NCI-H2081 (cell line): Measurements from ENCODE around the gene DDIT4.
"Not testable (repeated sequence)": the region's sequence is repeated elsewhere in the genome, so short reads cannot be mapped to it uniquely, and the experiment has no call there.

Experiments used
- DNase-seq, 2 experiments: peaks; one replicate each; lab custom pipeline; 2025; lab: John Stamatoyannopoulos, UW

Gene DDIT4

DNA sequence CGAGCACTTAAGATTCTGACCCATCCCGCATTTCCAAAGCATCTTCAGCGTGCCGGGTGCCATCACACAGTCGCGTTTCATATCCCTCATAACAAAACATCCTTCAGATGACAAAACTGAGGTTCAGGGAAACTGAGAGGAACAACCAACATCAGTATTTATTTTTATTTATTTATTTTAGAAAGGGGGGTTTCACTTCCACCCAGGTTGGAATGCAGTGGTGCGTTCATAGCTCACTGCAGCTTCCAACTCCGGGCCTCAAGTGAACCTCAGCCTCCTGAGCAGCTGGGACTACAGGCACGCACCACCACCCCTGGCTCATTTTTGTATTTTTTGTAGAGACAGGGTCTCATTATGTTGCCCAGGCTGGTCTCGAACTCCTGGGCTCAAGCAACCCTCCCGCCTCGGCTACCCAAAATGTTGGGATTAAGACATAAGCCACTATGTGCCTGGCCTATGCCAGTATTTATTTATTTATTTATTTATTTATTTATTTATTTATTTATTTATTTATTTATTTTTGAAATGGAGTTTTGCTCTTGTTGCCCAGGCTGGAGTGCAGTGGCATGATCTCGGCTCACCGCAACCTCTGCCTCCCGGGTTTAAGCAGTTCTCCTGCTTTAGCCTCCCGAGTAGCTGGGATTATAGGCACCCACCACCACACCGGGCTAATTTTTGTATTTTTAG, 24.4 kb upstream of the DDIT4 start:
- DNase-seq: not testable (repeated sequence)

GRCh38 chr10:72250666-72251065, 23.1 kb upstream of the DDIT4 start:
- DNase-seq: no peak

- no peak for DNase-seq
Observed at GRCh38 chr10:72251635-72252034, 22.1 kb upstream of the DDIT4 start.

DNA sequence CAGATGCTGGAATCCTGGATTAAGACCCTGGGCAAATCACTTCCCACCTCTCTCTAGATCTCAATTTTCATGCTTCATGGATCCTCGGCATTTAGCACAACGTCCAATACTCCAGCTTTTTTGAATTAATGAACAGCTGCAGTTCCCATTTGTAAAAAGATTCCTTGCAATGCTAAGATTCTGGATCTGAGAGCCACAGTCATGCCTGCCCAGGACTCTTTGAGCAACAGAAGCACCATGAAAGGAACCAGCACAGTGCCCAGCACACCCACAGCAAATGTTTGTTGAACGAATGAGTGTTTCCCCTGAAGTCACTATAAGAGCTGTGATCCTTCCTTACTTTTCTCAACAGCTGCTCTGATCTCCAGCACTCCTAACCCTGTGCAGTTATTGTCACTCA, 20.8 kb upstream of the DDIT4 start:
- DNase-seq: no peak

DNA sequence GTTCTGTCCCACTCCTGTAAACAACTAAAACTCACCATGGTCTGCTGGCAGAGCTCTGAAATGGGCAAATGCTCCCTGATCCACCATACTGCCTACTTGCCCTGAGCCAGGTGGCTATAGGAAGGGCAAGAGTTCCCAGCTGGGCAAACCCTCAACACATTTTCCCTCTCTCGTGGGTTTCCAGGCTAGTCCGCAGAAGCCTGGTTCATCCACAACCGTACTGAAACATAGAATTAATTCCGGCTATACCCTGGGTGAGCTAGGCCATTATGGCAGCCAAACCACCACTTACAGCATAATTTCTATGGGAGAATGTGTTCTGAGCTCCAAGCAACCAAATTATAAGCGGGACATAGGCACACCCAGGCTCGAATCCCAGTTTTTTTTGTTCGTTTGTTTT, 20.1 kb upstream of the DDIT4 start:
- DNase-seq: no peak

GRCh38 chr10:72254813-72255568, 18.7 kb upstream of the DDIT4 start:
- peak in 1 of 2 experiments; percentile 41 for DNase-seq

DNA sequence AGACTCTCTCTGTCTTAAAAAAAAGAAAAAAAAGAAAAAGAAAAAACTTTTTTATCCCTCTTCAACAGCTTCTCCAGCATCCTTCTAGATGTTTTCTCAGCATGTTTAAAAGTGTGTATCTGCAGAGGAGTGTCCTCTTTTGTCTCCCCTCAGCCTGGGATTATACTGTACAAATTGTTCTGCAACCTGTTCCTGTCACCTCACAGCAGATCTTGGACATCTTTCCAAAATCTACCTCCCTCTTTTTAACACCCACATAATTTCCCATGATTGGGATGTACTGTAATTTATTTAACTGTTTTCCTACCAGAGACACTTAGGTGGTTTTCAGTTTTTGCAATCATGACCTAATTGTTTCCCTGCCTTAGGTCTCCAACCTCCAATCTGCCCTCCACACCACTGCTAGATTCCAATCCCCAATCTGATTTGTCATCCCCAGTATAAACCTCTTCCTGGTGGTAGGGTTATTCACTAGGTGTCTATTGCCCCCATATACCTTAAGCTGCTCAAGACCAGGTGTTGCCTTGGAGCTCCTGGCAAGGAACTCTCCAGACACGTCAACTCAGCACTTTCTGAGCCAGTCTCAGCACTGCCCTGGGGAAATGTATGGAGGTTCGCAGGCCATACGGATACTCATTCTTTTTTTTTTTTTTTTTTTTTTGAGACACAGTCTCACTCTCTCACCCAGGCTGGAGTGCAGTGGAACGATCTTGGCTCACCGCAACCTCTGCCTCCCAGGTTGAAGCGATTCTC, 17.6 kb upstream of the DDIT4 start:
- no peak for DNase-seq

GRCh38 chr10:72257051-72257892, 16.5 kb upstream of the DDIT4 start:
- DNase-seq: no peak

GRCh38 chr10:72258617-72259016, 15.1 kb upstream of the DDIT4 start:
- no peak for DNase-seq

DNA sequence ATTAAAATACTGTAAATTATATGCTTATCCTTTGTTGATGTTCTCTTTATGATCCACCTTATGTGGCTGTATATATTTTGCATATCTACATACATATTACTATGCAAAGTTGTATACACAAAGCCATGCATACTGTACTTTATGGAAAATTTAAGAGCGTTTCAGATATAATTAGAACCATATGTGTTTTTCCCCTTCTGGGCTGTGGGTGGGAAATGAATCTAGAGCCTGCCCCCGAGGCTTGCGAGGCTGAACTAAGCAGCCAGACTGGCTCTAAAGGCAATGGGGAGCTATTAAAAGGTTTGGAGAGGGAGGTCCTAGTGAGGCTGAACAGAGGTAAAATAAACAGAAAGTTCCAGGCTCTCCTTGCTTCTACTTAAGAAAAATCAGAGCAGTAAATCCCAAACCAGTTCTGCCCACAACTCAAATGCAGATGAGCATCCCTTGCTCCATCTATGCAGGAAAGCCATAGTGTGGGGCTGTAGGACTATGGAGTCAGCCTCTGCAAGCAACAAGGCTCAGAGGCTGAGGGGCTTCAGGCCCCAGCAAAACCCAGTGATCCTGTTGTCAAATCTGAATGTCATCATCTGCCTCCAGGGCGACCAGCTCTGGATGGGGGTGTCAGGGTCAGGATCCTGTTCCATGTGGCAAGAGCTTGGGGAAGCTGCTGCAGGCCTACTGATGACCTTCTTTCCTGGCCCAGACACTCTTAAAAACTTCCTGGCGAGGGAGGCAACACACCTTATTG, 14.1 kb upstream of the DDIT4 start:
- peak in 1 of 2 experiments; percentile 1 for DNase-seq

DNA sequence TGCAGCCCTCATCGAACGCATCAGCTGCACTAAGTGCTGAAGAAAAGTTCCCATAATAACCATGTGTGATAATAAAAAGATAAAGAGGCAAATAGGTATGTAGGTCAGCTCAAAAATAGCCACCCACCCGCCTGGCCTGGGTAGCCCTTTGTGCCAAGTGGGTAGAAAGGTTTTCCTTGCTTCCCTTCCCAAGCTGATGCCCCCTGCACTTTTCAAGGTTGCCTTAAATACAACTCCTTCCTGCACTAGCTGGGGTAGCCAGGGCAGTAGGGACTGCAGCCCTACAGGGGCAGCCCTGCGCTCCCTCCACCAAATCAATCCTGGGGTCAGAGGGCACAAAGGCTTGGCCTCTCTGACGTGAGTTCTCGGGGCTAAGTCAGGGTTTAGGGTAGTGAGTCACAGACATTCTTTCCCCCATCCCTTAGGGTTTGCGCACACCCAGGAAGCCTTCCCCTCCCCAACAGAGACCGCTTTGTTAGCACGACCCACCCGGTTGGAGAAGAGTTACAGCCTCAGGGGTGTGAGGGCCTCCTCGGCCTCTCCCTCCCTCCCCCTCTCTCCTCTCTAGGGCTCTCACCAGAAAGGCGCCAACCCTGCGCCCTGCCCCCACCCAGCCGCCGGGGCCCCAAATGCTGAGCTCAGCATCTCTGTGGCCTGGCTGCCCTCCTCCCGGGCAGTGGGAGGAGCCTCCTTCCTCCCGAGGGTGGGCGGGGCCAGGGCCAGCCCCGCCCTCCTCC, 13.3 kb upstream of the DDIT4 start:
- no peak for DNase-seq

DNA sequence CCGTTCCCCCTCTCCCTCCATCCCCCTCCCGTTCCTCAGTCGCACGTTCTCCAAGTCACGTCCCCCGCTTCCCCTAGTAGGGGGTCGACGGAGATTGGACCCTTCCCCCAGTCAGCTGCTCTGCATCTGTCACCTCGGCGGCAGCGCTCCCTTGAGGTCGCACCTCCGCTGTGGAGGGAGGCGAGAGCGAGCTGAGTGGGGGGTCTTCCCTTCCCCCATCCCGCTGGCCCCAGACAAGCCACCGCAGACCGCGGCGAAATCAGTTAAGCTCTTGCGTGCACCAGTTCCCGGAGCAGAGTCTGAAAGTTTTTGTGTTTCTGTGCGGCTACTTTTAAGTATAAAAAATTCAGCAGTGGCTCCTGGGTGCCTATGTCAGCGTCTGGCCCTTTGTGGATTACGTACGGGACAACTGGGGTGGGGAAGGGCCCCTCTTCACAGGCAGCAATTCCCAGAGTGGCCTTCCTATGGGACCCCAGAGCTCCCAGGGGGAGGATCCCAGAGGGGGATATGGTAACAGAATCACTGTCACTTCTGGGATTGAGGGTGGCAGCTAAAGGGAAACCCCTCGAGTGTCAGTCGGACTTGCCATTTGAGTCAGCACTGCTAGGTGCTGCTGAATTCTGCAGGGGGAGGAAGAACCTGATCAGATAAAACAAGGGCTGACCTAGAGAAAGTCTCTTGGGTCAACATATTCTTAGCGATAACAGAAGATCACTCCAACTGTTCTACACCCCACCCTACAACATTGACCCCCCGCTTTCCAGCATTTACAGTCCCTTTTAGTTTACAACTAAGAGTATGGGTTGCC, 12.5 kb upstream of the DDIT4 start:
- DNase-seq: no peak

DNA sequence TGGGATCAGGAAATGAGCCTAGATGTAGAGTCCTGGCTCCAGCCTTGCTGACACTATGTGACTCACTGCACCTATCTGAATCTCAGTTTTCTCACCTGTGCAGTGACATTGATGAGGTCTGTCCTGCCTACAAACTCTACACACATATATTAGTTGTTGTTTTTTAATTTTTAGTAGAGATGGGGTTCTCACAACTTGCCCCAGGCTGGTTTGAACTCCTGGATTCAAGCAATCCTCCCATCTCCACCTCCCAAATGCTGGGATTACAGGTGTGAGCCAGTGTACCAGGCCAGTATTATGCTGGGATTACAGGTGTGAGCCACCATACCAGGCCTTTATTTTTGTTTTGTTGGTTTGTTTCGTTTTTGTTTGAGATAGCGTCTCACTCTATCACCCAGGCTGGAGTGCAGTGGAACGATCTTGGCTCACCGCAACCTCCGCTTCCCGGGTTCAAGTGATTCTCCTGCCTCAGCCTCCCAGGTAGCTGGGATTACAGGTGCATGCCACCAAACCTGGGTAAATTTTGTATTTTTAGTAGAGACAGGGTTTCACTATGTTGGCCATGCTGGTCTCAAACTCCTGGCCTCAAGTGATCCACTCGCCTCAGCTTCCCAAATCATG, 11.8 kb upstream of the DDIT4 start:
- DNase-seq: no peak

- peak; percentile 92 to 93 for DNase-seq
Observed at GRCh38 chr10:72263613-72264241, 10.0 kb upstream of the DDIT4 start.

GRCh38 chr10:72264536-72264935, 9.2 kb upstream of the DDIT4 start:
- DNase-seq: no peak

- no peak for DNase-seq
Observed at GRCh38 chr10:72265508-72265907, 8.2 kb upstream of the DDIT4 start.

GRCh38 chr10:72265990-72266865, 7.5 kb upstream of the DDIT4 start:
- DNase-seq: no peak

DNA sequence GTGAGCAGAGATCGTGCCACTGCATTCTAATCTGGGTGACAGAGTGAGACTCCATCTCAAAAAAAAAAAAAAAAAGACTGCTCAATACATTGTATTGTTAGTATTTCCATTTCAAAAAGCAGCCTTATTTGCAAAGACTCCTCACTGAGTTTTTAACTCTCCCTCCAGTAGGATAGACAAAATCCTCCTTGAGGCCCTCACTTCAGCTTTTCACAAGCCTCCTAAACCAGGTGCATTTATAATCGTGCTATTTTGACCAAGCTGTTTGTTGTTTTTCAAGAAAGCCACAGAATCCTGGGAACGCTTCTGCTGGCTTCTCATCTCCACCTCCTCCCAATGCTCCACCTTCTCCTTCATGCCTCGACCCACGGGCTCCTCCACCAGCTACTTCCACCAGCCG, 6.3 kb upstream of the DDIT4 start:
- no peak for DNase-seq
